HG03460 (cell line): ENCODE results near the gene LRMDA.

Experiments used
- ATAC-seq: cut with Tn5 transposase; IDR thresholded peaks from one replicate; pipeline ENCODE4 v1.9.1; 2021; ENCODE audit not compliant: unreplicated experiment

Gene LRMDA

GRCh38 chr10:76303682-76304316 is 872.4 kb downstream of the LRMDA start:
- no peak for ATAC-seq

- no peak for ATAC-seq
Observed at GRCh38 chr10:76305930-76306615, 874.6 kb downstream of the LRMDA start.

- no peak for ATAC-seq
Observed at GRCh38 chr10:76306856-76307255, 875.4 kb downstream of the LRMDA start.

GRCh38 chr10:76309070-76309469 is 877.6 kb downstream of the LRMDA start:
- ATAC-seq = no peak

- ATAC-seq = no peak
Observed at GRCh38 chr10:76309741-76310587, 878.5 kb downstream of the LRMDA start.

GRCh38 chr10:76310588-76311080 is 879.2 kb downstream of the LRMDA start:
- ATAC-seq = no peak

- ATAC-seq = no peak
Observed at GRCh38 chr10:76311752-76312636, 880.6 kb downstream of the LRMDA start.

GRCh38 chr10:76315240-76315639 is 883.8 kb downstream of the LRMDA start:
- no peak for ATAC-seq

- ATAC-seq = no peak
Observed at GRCh38 chr10:76316234-76316633, 884.8 kb downstream of the LRMDA start.

GRCh38 chr10:76317078-76317477 is 885.7 kb downstream of the LRMDA start:
- ATAC-seq = no peak

- ATAC-seq = no peak
Observed at GRCh38 chr10:76318211-76318610, 886.8 kb downstream of the LRMDA start.

GRCh38 chr10:76319661-76320060 is 888.2 kb downstream of the LRMDA start:
- no peak for ATAC-seq

- no peak for ATAC-seq
Observed at GRCh38 chr10:76324283-76324682, 892.9 kb downstream of the LRMDA start.

GRCh38 chr10:76327441-76327840 is 896.0 kb downstream of the LRMDA start:
- ATAC-seq = no peak

- ATAC-seq = no peak
Observed at GRCh38 chr10:76328348-76328747, 896.9 kb downstream of the LRMDA start.

GRCh38 chr10:76329891-76330575 is 898.6 kb downstream of the LRMDA start:
- no peak for ATAC-seq

- no peak for ATAC-seq
Observed at GRCh38 chr10:76331742-76332141, 900.3 kb downstream of the LRMDA start.

- no peak for ATAC-seq
Observed at GRCh38 chr10:76333326-76333725, 901.9 kb downstream of the LRMDA start.

- no peak for ATAC-seq
Observed at GRCh38 chr10:76333796-76334195, 902.4 kb downstream of the LRMDA start.

GRCh38 chr10:76334255-76334654 is 902.8 kb downstream of the LRMDA start:
- ATAC-seq = no peak
